CD14-positive monocyte (primary cell): ENCODE data around the gene CCDC198. TPM values are rescaled to one million over a fixed set of nuclear protein-coding genes. Genes with fewer than 3 reads are reported as not detected.

Source experiments
- DNase-seq, 3 donors: peaks; one replicate each; pipeline ENCODE4 v3.0.0-alpha.2; 2011 to 2022
- H2AFZ ChIP-seq: 2 replicates; pipeline ENCODE4 v1.6.0; 2012; ENCODE audit warnings: mild to moderate bottlenecking, low read depth, low read length, inconsistent platforms; ENCODE audit not compliant: insufficient read depth, poor library complexity, severe bottlenecking
- H3K27ac ChIP-seq, 2 donors: 1 replicate in 1 of 2; 2 replicates in 1 of 2; pipeline ENCODE4 v1.5.1; 2012 to 2013; ENCODE audit warnings: low read length in 2 of 2, control low read depth in 1 of 2, inconsistent platforms in 1 of 2, low read depth in 1 of 2, mild to moderate bottlenecking in 1 of 2
- H3K27me3 ChIP-seq, 2 donors: one replicate each; pipeline versions ENCODE4 v1.6.0 to v1.6.1; 2011 to 2013; ENCODE audit warnings: low read length in 2 of 2; ENCODE audit not compliant: control insufficient read depth in 2 of 2, insufficient read depth in 2 of 2
- H3K36me3 ChIP-seq, 2 donors: replicated peaks in 1 of 2; 1 replicate in 1 of 2; 2 replicates in 1 of 2; pipeline versions ENCODE4 v1.5.1 to v1.6.1; 2012 to 2013; ENCODE audit warnings: low read length in 2 of 2, control low read depth in 1 of 2, inconsistent platforms in 1 of 2, mild to moderate bottlenecking in 1 of 2; ENCODE audit not compliant: insufficient read depth in 2 of 2, control insufficient read depth in 1 of 2
- H3K4me1 ChIP-seq, 2 donors: 1 replicate in 1 of 2; 2 replicates in 1 of 2; pipeline versions ENCODE4 v1.5.1 to v1.6.1; 2012 to 2013; ENCODE audit warnings: low read length in 2 of 2, control low read depth in 1 of 2, inconsistent platforms in 1 of 2, mild to moderate bottlenecking in 1 of 2, moderate library complexity in 1 of 2; ENCODE audit not compliant: insufficient read depth in 2 of 2, control insufficient read depth in 1 of 2
- H3K4me2 ChIP-seq: replicated peaks from 2 replicates; pipeline ENCODE3; 2012; ENCODE audit warnings: low read length, moderate library complexity, mild to moderate bottlenecking; ENCODE audit not compliant: poor library complexity, severe bottlenecking; ENCODE audit errors: extremely low read depth
- H3K4me3 ChIP-seq, 3 experiments: fragments of 200-600 bp in 1 of 3; sonication (generic) in 1 of 3; replicated peaks in 1 of 3; 1 replicate in 2 of 3; 2 replicates in 1 of 3; pipeline ENCODE4 v1.5.1; 2011 to 2013; ENCODE audit warnings: low read length in 3 of 3, mild to moderate bottlenecking in 3 of 3, control low read depth in 2 of 3, low read depth in 2 of 3, inconsistent platforms in 1 of 3, moderate library complexity in 1 of 3
- H3K79me2 ChIP-seq: 2 replicates; pipeline ENCODE4 v1.6.0; 2012; ENCODE audit warnings: mild to moderate bottlenecking, control low read depth, inconsistent platforms, low read length, moderate library complexity; ENCODE audit not compliant: insufficient read depth
- H3K9ac ChIP-seq: 2 replicates; pipeline ENCODE4 v1.6.0; 2017; ENCODE audit warnings: low read length, mild to moderate bottlenecking; ENCODE audit not compliant: insufficient read depth, poor library complexity, severe bottlenecking
- H3K9me3 ChIP-seq, 2 donors: replicated peaks in 1 of 2; 1 replicate in 1 of 2; 2 replicates in 1 of 2; pipeline versions ENCODE4 v1.5.1 to v1.6.1; 2012 to 2013; ENCODE audit warnings: low read length in 2 of 2, control low read depth in 1 of 2; ENCODE audit not compliant: control insufficient read depth in 1 of 2, insufficient read depth in 1 of 2
- H4K20me1 ChIP-seq: 2 replicates; pipeline ENCODE4 v1.6.0; 2012; ENCODE audit warnings: mild to moderate bottlenecking, low read length, control low read depth, moderate library complexity; ENCODE audit not compliant: insufficient read depth
- H3K27ac Mint-ChIP-seq, 7 donors: one replicate each; pipeline ENCODE4 v1.8.0; 2020; ENCODE audit warnings: mild to moderate bottlenecking in 7 of 7, mixed read lengths in 7 of 7, moderate library complexity in 6 of 7, inconsistent platforms in 2 of 7
- H3K27me3 Mint-ChIP-seq, 3 donors: one replicate each; pipeline ENCODE4 v1.8.0; 2021 to 2022; ENCODE audit warnings: low read depth in 3 of 3, mild to moderate bottlenecking in 3 of 3, mixed read lengths in 3 of 3, moderate library complexity in 3 of 3, inconsistent platforms in 1 of 3
- H3K36me3 Mint-ChIP-seq, 2 donors: one replicate each; pipeline ENCODE4 v1.8.0; 2020; ENCODE audit warnings: mixed read lengths in 2 of 2, inconsistent platforms in 1 of 2, mild to moderate bottlenecking in 1 of 2
- H3K4me1 Mint-ChIP-seq: one replicate; pipeline ENCODE4 v1.8.0; 2020; ENCODE audit warnings: mild to moderate bottlenecking, mixed read lengths
- H3K4me3 Mint-ChIP-seq, 2 donors: one replicate each; pipeline ENCODE4 v1.8.0; 2020; ENCODE audit warnings: mild to moderate bottlenecking in 2 of 2, mixed read lengths in 2 of 2, moderate library complexity in 1 of 2
- H3K9me3 Mint-ChIP-seq, 7 donors: one replicate each; pipeline ENCODE4 v1.8.0; 2020 to 2022; ENCODE audit warnings: mixed read lengths in 7 of 7, mild to moderate bottlenecking in 6 of 7, moderate library complexity in 6 of 7, inconsistent platforms in 2 of 7
- WGBS: methylation state at CpG from one replicate; pipeline ENCODE4 v1.1.5; 2013; ENCODE audit warnings: missing lambda C conversion rate; ENCODE audit not compliant: insufficient coverage; 5-methylcytosine and 5-hydroxymethylcytosine counted together
- intact Hi-C, 2 donors: fragments of 100-400 bp; cut with micrococcal nuclease; formaldehyde crosslinking; loops; one replicate each; pipeline versions ENCODE4 v1.15.0 to v1.15.1; 2023
- polyA plus RNA-seq, 3 donors: library from polyadenylated mRNA; depleted of rRNA in 1 of 3; unstranded in 2 of 3; stranded (reverse) in 1 of 3; fragments of 300-500 nt in 2 of 3; fragments of >200 nt in 1 of 3; fragmentation: Illumina TruSeq in 2 of 3; gene quantifications; 1 replicate in 2 of 3; 2 replicates in 1 of 3; pipeline ENCODE4 v1.2.3, GENCODE V29; 2012 to 2021
- TF ChIP-seq, protein P1 (sequence below): fragments of 200-600 bp; IDR thresholded peaks from one replicate; pipeline ENCODE4 v1.8.0; 2022; ENCODE audit warnings: antibody characterized with exemption, mild to moderate bottlenecking

CCDC198 gene
- polyA plus RNA-seq, 3 donors, result not detected

- peaks cover 0 to 2% (median 1%) of the 10 kb centered on the region in 3 donors for H3K27me3 Mint-ChIP-seq
- Histone ChIP-seq H2AFZ (no peak overlapping the region), H3K4me3 (no peak overlapping the region), H3K27ac (no peak overlapping the region), H3K27me3 (no peaks in the 10 kb centered on the region), H3K79me2 (no peaks in the 10 kb centered on the region), H3K9me3 (peaks cover 7% of the 10 kb centered on the region in 2 donors), H3K36me3 (no peaks in the 10 kb centered on the region), H3K4me2 (no peak overlapping the region), H3K9ac (no peak overlapping the region), H4K20me1 (no peaks in the 10 kb centered on the region), H3K4me1 (no peaks in the 10 kb centered on the region)
- H3K36me3 Mint-ChIP-seq, result no peaks in the 10 kb centered on the region
- peaks cover 2 to 21% (median 14%) of the 10 kb centered on the region in 7 donors for H3K9me3 Mint-ChIP-seq
- H3K4me1 Mint-ChIP-seq, result no peaks in the 10 kb centered on the region
- DNase-seq, result no peak
- TF ChIP-seq, protein P1, sequence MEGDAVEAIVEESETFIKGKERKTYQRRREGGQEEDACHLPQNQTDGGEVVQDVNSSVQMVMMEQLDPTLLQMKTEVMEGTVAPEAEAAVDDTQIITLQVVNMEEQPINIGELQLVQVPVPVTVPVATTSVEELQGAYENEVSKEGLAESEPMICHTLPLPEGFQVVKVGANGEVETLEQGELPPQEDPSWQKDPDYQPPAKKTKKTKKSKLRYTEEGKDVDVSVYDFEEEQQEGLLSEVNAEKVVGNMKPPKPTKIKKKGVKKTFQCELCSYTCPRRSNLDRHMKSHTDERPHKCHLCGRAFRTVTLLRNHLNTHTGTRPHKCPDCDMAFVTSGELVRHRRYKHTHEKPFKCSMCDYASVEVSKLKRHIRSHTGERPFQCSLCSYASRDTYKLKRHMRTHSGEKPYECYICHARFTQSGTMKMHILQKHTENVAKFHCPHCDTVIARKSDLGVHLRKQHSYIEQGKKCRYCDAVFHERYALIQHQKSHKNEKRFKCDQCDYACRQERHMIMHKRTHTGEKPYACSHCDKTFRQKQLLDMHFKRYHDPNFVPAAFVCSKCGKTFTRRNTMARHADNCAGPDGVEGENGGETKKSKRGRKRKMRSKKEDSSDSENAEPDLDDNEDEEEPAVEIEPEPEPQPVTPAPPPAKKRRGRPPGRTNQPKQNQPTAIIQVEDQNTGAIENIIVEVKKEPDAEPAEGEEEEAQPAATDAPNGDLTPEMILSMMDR, result no peak
- H3K4me3 Mint-ChIP-seq, result no peak overlapping the region
- intact Hi-C loops, result no loop called here
- no peak overlapping the region for H3K27ac Mint-ChIP-seq
Observed at GRCh38 chr14:57519043-57519442, 25.4 kb upstream of the CCDC198 start.

DNA sequence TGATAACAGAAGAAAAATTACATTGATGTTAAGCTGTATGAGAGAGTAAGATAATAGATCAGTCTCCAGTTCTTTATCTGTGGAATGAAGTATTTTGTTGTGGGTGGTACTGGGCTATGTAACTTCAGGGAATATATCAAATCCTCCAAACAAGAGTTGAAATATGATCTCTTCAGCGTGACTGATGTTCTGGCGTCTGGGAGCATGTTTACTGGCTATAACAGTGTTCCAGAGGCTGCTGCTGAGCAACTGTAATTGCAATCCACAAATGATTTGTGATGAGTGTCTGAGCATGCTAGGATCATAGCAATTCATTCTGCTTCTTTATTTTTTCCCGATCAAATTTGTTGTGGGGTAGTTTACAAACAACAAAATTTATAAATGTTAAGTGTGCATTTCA, 18.6 kb upstream of the CCDC198 start:
- Histone ChIP-seq H3K4me3 (no peak overlapping the region), H3K27me3 (no peaks in the 10 kb centered on the region), H4K20me1 (no peaks in the 10 kb centered on the region), H3K4me1 (no peaks in the 10 kb centered on the region), H2AFZ (no peak overlapping the region), H3K36me3 (no peaks in the 10 kb centered on the region), H3K79me2 (no peaks in the 10 kb centered on the region), H3K9me3 (peaks cover 0 to 6% of the 10 kb centered on the region in 2 donors), H3K9ac (no peak overlapping the region), H3K4me2 (no peak overlapping the region), H3K27ac (no peak overlapping the region)
- Mint-ChIP-seq H3K4me1 (no peaks in the 10 kb centered on the region), H3K9me3 (peaks cover 2 to 10% (median 6%) of the 10 kb centered on the region in 7 donors), H3K27ac (no peak overlapping the region), H3K4me3 (no peak overlapping the region), H3K27me3 (peaks cover 0 to 3% (median 2%) of the 10 kb centered on the region in 3 donors), H3K36me3 (no peaks in the 10 kb centered on the region)
- no peak for DNase-seq
- TF ChIP-seq, protein P1, result no peak
- intact Hi-C loops, result no loop called here
- WGBS, result no CpG with 5 or more reads among the region's 3 CpGs
